ENCODE results near the gene RAET1G.
A peak's percentile ranks its signal among the peaks of the same experiment; 100 is the strongest.
"Not testable (repeated sequence)": the region's sequence is repeated elsewhere in the genome, so short reads cannot be mapped to it uniquely, and the experiment has no call there.

RAET1G gene

DNA sequence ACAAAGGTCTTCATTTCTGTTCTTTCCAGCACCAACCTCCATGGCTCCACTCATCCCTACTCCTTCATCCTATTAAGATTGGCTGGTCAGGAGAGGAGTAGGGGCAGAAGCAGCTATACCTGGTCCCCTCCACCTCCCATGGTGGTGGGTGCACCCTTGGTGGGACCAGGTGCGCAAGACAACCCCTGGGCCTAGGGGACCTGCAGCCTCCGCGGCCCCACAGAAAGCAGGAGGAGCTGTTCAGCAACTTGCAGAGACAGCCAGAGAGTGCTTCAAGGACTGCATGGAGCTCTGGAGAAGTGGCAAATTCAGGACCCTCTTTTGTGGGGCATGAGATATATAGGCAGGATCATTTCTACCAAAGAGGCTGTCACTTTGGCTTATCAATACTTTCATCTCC lies 28.7 kb upstream of the RAET1G start:
- TF ChIP-seq, protein P1, sequence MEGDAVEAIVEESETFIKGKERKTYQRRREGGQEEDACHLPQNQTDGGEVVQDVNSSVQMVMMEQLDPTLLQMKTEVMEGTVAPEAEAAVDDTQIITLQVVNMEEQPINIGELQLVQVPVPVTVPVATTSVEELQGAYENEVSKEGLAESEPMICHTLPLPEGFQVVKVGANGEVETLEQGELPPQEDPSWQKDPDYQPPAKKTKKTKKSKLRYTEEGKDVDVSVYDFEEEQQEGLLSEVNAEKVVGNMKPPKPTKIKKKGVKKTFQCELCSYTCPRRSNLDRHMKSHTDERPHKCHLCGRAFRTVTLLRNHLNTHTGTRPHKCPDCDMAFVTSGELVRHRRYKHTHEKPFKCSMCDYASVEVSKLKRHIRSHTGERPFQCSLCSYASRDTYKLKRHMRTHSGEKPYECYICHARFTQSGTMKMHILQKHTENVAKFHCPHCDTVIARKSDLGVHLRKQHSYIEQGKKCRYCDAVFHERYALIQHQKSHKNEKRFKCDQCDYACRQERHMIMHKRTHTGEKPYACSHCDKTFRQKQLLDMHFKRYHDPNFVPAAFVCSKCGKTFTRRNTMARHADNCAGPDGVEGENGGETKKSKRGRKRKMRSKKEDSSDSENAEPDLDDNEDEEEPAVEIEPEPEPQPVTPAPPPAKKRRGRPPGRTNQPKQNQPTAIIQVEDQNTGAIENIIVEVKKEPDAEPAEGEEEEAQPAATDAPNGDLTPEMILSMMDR (IDR thresholded peaks at IDR 0.05; ENCODE audit: low read depth, low read length), result no peak
- H3K4me3 ChIP-seq (ENCODE audit: low read depth, low read length), result no peak overlapping the region

- H3K4me3 ChIP-seq (ENCODE audit: low read depth, low read length), result no peak overlapping the region
- TF ChIP-seq, protein P1 (IDR thresholded peaks at IDR 0.05; ENCODE audit: low read depth, low read length), result no peak
These were observed 28.2 kb upstream of the RAET1G start for GRCh38 chr6:149951096-149951495.

DNA sequence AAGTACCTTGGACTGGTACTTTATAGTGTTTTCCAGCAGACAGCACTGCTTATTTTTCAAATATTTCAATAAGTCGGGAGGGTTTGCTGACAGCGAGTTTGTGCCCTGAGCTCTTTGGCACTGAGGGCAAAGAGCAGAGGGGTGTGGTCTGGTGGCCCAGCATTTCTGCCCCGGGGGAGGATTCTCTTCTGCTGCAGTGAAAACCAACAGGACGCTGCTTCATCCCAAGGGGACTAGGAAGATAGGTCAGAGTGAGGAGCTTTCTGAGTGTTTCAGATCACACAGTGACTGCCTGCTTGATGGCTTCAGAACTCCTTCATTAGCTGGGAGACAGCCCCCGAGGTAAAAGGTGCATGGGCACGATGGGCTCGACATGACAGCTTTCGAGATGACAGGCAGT lies 27.5 kb upstream of the RAET1G start:
- H3K4me3 ChIP-seq (ENCODE audit: low read depth, low read length), result no peak overlapping the region

DNA sequence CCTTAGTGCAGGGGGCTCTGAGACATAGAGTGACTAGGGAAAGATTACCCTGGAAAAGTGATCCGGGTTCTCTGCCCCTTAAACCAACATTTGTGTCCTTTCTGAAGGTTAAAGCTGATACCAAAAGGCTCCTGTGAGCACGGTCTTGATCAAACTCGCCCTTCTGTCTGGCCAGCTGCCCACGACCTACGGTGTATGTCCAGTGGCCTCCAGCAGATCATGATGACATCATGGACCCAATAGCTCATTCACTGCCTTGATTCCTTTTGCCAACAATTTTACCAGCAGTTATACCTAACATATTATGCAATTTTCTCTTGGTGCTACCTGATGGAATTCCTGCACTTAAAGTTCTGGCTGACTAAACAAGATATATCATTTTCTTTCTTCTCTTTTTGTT lies 25.7 kb upstream of the RAET1G start:
- TF ChIP-seq, protein P1 (IDR thresholded peaks at IDR 0.05; ENCODE audit: low read depth, low read length), result no peak
- no peak overlapping the region for H3K4me3 ChIP-seq (ENCODE audit: low read depth, low read length)

More for the DNA sequence above, 27.5 kb upstream of the RAET1G start:
- TF ChIP-seq, protein P1 (IDR thresholded peaks at IDR 0.05; ENCODE audit: low read depth, low read length), result no peak

GRCh38 chr6:149948011-149948410 lies 25.1 kb upstream of the RAET1G start:
- TF ChIP-seq, protein P1 (IDR thresholded peaks at IDR 0.05; ENCODE audit: low read depth, low read length), result no peak
- H3K4me3 ChIP-seq (ENCODE audit: low read depth, low read length), result no peak overlapping the region

GRCh38 chr6:149947533-149947932 lies 24.6 kb upstream of the RAET1G start:
- not testable (repeated sequence) for H3K4me3 ChIP-seq (ENCODE audit: low read depth, low read length)

DNA sequence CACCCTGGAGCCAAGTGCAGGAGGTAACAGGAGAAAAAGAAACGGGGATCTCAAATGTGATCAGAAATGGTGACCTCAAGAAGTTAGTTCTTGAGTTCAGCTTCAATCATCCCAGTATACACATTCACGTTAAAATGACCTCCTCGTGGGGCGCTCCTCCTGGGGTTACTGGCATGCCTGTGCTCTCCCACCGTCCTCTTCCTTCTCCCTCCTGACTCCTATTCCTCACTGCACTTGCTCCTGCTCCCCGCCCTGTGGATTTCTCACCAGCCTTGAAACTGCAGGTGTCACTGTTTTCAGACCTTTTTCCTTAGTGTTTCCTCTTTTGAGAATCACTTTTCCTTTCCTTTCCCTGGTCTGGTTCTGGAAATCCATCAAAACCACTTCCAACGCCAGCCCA lies 23.7 kb upstream of the RAET1G start:
- not testable (repeated sequence) for H3K4me3 ChIP-seq (ENCODE audit: low read depth, low read length)

DNA sequence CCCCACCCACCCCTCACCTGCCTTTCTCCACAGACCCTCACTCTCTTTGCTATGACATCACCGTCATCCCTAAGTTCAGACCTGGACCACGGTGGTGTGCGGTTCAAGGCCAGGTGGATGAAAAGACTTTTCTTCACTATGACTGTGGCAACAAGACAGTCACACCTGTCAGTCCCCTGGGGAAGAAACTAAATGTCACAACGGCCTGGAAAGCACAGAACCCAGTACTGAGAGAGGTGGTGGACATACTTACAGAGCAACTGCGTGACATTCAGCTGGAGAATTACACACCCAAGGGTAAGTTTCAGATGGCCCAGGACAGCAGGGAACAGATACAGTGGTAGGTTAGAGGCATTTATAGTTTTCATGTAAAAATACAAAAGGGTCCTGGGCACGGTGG lies 22.4 kb upstream of the RAET1G start:
- H3K4me3 ChIP-seq (ENCODE audit: low read depth, low read length), result not testable (repeated sequence)

DNA sequence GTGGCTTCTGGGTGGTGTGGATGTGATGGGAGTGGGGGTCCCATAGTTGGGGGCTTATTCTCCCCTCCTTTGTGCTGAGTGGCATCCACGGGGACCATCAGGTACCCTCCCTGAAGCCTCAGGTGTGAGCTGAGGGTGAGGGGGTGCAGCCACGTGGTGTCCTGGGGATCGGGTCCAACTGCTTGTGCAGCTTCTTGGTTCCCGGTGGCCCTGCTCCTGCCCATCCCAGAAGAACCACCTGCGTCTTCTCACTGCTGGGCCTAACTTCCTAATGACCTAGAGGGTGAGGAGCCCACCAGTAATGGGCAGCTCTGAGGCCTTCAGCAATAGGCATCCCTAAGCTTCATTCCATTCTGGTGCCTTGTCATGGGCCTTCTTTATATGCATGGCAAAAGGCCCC lies 20.4 kb upstream of the RAET1G start:
- not testable (repeated sequence) for H3K4me3 ChIP-seq (ENCODE audit: low read depth, low read length)

GRCh38 chr6:149942461-149942829 lies 19.5 kb upstream of the RAET1G start:
- peak overlapping the region; percentile 81 for H3K4me3 ChIP-seq (ENCODE audit: low read depth, low read length)
- TF ChIP-seq, protein P1 (IDR thresholded peaks at IDR 0.05; ENCODE audit: low read depth, low read length), result no peak

All from WI38 (cell line).